ENCODE results near the gene PTPRT.

Gene PTPRT

GRCh38 chr20:42795111-42795695 lies 394.5 kb downstream of the PTPRT start:
- DNase-seq (ENCODE audit: low spot score): no peak

GRCh38 chr20:42792052-42792451 lies 397.7 kb downstream of the PTPRT start:
- no peak for DNase-seq (ENCODE audit: low spot score)

- no peak for DNase-seq (ENCODE audit: low spot score)
These were observed 399.6 kb downstream of the PTPRT start for GRCh38 chr20:42790111-42790510.

GRCh38 chr20:42788707-42789106 lies 401.0 kb downstream of the PTPRT start:
- DNase-seq (ENCODE audit: low spot score): no peak

- no peak for DNase-seq (ENCODE audit: low spot score)
These were observed 404.7 kb downstream of the PTPRT start for GRCh38 chr20:42785041-42785440.

GRCh38 chr20:42779216-42779615 lies 410.5 kb downstream of the PTPRT start:
- no peak for DNase-seq (ENCODE audit: low spot score)

GRCh38 chr20:42775866-42776265 lies 413.8 kb downstream of the PTPRT start:
- DNase-seq (ENCODE audit: low spot score): no peak

GRCh38 chr20:42775037-42775436 lies 414.7 kb downstream of the PTPRT start:
- DNase-seq (ENCODE audit: low spot score): no peak

- DNase-seq (ENCODE audit: low spot score): no peak
These were observed 426.7 kb downstream of the PTPRT start for GRCh38 chr20:42763015-42763414.

- DNase-seq (ENCODE audit: low spot score): no peak
These were observed 432.7 kb downstream of the PTPRT start for GRCh38 chr20:42756991-42757390.

GRCh38 chr20:42754706-42755105 lies 435.0 kb downstream of the PTPRT start:
- no peak for DNase-seq (ENCODE audit: low spot score)

GRCh38 chr20:42752620-42753019 lies 437.1 kb downstream of the PTPRT start:
- DNase-seq (ENCODE audit: low spot score): no peak

GRCh38 chr20:42749556-42749955 lies 440.1 kb downstream of the PTPRT start:
- DNase-seq (ENCODE audit: low spot score): no peak

- DNase-seq (ENCODE audit: low spot score): no peak
These were observed 441.8 kb downstream of the PTPRT start for GRCh38 chr20:42747765-42748411.

GRCh38 chr20:42744756-42745465 lies 444.8 kb downstream of the PTPRT start:
- no peak for DNase-seq (ENCODE audit: low spot score)

GRCh38 chr20:42742926-42743325 lies 446.8 kb downstream of the PTPRT start:
- DNase-seq (ENCODE audit: low spot score): no peak

GRCh38 chr20:42741906-42742305 lies 447.8 kb downstream of the PTPRT start:
- no peak for DNase-seq (ENCODE audit: low spot score)

- no peak for DNase-seq (ENCODE audit: low spot score)
These were observed 449.4 kb downstream of the PTPRT start for GRCh38 chr20:42740226-42740870.

GRCh38 chr20:42739683-42740082 lies 450.0 kb downstream of the PTPRT start:
- DNase-seq (ENCODE audit: low spot score): no peak

- no peak for DNase-seq (ENCODE audit: low spot score)
These were observed 454.2 kb downstream of the PTPRT start for GRCh38 chr20:42735539-42735938.

- DNase-seq (ENCODE audit: low spot score): no peak
These were observed 454.9 kb downstream of the PTPRT start for GRCh38 chr20:42734660-42735368.

- no peak for DNase-seq (ENCODE audit: low spot score)
These were observed 467.8 kb downstream of the PTPRT start for GRCh38 chr20:42721923-42722322.
